ENCODE data around the gene AOAH.

The AOAH gene

DNA sequence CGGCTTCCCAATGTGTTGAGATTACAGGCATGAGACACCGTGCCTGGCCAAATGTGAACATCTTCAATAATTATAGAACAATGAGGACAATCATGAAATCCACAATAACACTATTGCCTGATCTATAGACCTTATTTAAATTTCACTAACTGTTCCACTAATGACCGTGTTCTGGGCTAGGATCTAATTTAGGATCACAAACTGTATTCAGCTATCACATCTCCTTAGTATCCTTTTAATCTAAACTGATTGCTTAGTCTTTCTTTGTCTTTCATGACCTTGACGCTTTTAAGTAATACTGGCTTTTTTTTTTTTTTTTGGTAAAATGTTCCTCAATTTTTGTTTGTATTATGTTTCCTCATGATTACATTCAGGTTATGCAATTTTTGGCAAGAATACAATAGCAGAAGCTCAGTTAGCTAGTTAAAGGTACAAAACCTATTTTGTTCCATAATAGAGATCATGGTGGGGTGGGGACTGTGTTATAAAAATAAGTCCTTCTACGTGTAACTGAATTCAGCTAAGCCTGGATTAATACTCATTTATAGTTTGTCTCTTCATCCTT, 158.4 kb downstream of the AOAH start:
- no peak for DNase-seq (ENCODE audit: low read depth, low spot score)
- CTCF ChIA-PET, result no interaction called here
- TF ChIP-seq, protein P1, sequence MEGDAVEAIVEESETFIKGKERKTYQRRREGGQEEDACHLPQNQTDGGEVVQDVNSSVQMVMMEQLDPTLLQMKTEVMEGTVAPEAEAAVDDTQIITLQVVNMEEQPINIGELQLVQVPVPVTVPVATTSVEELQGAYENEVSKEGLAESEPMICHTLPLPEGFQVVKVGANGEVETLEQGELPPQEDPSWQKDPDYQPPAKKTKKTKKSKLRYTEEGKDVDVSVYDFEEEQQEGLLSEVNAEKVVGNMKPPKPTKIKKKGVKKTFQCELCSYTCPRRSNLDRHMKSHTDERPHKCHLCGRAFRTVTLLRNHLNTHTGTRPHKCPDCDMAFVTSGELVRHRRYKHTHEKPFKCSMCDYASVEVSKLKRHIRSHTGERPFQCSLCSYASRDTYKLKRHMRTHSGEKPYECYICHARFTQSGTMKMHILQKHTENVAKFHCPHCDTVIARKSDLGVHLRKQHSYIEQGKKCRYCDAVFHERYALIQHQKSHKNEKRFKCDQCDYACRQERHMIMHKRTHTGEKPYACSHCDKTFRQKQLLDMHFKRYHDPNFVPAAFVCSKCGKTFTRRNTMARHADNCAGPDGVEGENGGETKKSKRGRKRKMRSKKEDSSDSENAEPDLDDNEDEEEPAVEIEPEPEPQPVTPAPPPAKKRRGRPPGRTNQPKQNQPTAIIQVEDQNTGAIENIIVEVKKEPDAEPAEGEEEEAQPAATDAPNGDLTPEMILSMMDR (IDR thresholded peaks at IDR 0.05; ENCODE audit: insufficient read depth, low read length, missing control alignments), result no peak
- POLR2A ChIA-PET, result no interaction called here
- H3K4me3 ChIP-seq (ENCODE audit: low read depth, low read length), result no peak overlapping the region

DNA sequence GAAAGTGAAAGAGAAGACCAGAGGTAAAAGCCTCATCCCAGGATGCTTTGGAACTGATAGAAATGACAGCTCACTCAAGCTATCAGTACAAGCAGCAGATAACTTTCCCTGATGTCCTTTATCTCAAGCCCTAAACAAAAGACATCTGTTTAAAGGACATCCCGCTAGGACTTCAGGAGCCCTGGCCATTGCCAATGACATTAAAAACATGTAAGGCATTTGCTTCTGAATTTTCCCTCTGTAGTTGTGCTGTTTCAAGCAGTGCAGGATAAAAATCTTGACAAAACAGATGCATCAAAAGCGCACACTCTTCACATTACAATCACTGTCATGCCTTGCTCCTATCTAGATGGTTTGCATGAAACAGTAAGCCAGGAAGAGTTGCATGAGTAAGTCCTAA, 159.8 kb downstream of the AOAH start:
- TF ChIP-seq, protein P1 (IDR thresholded peaks at IDR 0.05; ENCODE audit: insufficient read depth, low read length, missing control alignments), result no peak
- no peak overlapping the region for H3K4me3 ChIP-seq (ENCODE audit: low read depth, low read length)
- CTCF ChIA-PET, result no interaction called here
- DNase-seq (ENCODE audit: low read depth, low spot score), result no peak
- POLR2A ChIA-PET, result no interaction called here

DNA sequence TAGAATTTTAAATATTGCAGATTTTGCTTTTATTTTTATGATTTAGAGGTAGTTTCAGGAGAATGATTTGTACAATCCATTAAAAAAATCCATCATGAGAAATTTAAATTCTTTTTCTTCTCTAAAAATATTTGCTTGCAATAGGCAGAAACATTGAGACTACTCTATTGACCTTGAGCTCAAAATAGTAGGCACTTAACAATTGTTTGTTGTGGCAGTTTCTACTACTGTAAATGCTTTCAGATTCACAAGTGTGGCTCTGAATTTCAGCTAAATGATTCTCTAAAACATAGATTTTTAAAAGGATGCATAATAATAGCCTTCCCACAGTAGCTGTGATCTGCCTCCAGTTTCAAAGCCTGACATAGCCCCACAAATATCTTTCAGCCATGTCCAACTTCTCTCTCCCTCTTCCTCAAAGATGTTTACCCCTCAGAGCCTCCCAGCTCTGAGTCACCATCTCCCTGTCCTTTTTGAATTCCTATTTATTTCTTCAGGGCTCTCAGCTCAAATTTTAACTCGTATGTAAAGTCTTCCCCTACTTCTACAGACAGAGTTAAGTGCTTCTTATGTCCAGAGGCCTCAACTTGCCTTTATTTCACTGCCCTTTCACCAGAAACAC, 160.5 kb downstream of the AOAH start:
- peak; percentile 4 for DNase-seq (ENCODE audit: low read depth, low spot score)
- CTCF ChIA-PET, result no interaction called here
- no peak overlapping the region for H3K4me3 ChIP-seq (ENCODE audit: low read depth, low read length)
- TF ChIP-seq, protein P1 (IDR thresholded peaks at IDR 0.05; ENCODE audit: insufficient read depth, low read length, missing control alignments), result no peak
- POLR2A ChIA-PET, result no interaction called here

DNA sequence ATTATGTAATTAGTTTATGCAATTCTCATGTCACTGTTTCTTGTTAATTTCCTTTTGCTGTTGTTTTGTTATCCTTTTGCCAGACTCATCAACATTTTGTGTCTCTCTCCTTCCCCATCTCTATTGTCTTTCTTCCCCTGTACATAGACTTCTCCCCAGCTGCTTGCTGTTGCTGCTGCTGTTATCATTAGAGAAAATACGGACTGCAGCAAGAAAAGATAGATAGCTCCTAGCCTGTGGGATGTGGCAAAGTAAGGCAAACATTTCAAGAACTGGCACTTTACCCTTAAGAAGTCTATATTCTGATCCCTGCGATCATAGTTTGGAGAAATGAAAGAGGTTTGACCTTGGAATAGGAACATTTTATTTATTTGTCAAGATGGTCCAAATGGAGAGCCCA, 162.2 kb downstream of the AOAH start:
- POLR2A ChIA-PET, result no interaction called here
- TF ChIP-seq, protein P1 (IDR thresholded peaks at IDR 0.05; ENCODE audit: insufficient read depth, low read length, missing control alignments), result no peak
- CTCF ChIA-PET, result no interaction called here
- no peak overlapping the region for H3K4me3 ChIP-seq (ENCODE audit: low read depth, low read length)
- no peak for DNase-seq (ENCODE audit: low read depth, low spot score)

DNA sequence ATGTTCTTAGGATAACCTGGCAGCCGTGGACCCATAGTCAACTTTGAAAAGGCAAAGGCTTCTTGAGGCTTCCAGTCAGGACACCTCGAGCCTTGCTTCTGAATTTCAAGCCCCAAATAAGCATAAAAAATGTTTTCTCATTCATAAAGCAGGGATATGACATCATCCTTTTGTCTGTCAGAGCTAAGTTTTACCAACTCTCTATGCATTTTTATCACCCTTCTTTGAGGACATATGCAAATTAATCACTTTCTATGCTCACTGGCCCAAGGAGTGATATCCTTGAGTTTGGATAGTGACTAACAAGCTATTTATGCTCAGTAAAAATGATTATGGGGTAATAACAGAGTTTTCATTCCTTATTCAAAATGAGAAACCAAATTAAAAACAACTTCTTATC, 175.3 kb downstream of the AOAH start:
- POLR2A ChIA-PET, result no interaction called here
- TF ChIP-seq, protein P1 (IDR thresholded peaks at IDR 0.05; ENCODE audit: insufficient read depth, low read length, missing control alignments), result no peak
- CTCF ChIA-PET, result no interaction called here
- DNase-seq (ENCODE audit: low read depth, low spot score), result no peak
- H3K4me3 ChIP-seq (ENCODE audit: low read depth, low read length), result no peak overlapping the region

DNA sequence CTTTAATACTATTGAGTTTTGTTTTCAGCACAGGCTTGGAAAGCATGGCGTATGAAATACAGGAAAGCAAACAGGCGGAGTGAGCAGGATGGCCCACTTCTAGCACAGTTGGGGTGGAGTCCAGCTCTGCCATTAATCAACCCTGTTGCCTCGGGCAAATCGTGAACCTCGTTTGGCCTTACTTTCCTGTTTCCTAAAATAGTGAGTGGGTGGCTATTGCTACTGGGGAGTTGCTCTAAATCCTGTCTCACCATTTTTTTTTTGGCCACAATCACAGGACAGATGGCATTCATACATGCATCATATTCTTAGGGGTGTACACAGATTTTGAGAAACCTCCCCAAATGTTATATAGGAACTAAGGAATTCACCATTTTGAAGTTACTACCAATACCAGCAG, 176.9 kb downstream of the AOAH start:
- no peak for DNase-seq (ENCODE audit: low read depth, low spot score)
- CTCF ChIA-PET, result no interaction called here

More for the DNA sequence above, 176.9 kb downstream of the AOAH start:
- no peak overlapping the region for H3K4me3 ChIP-seq (ENCODE audit: low read depth, low read length)
- POLR2A ChIA-PET, result no interaction called here
- TF ChIP-seq, protein P1 (IDR thresholded peaks at IDR 0.05; ENCODE audit: insufficient read depth, low read length, missing control alignments), result no peak

All from AG04449 (cell line).